ENCODE results near the gene UBE3C.
A peak's percentile ranks its signal among the peaks of the same experiment; 100 is the strongest.
"Not testable (repeated sequence)": the region's sequence is repeated elsewhere in the genome, so short reads cannot be mapped to it uniquely, and the experiment has no call there.

Gene UBE3C

GRCh38 chr7:157143788-157144187, 5.1 kb downstream of the UBE3C start:
- Mint-ChIP-seq H3K9me3 (no peaks in the 10 kb centered on the region), H3K27me3 (no peaks in the 10 kb centered on the region), H3K27ac (no peak overlapping the region), H3K4me1 (peaks cover 81% of the 10 kb centered on the region), H3K4me3 (no peak overlapping the region)
- ATAC-seq (no peak), DNase-seq (no peak)

GRCh38 chr7:157149317-157149716, 10.6 kb downstream of the UBE3C start:
- no peak for DNase-seq
- Mint-ChIP-seq H3K27ac (no peak overlapping the region), H3K4me1 (peaks cover 78% of the 10 kb centered on the region), H3K27me3 (no peaks in the 10 kb centered on the region), H3K9me3 (no peaks in the 10 kb centered on the region), H3K4me3 (no peak overlapping the region)
- ATAC-seq = no peak

- Mint-ChIP-seq H3K4me1 (peaks cover 75% of the 10 kb centered on the region), H3K4me3 (no peak overlapping the region), H3K9me3 (no peaks in the 10 kb centered on the region), H3K27ac (no peak overlapping the region), H3K27me3 (no peaks in the 10 kb centered on the region)
- DNase-seq (no peak), ATAC-seq (no peak)
These were observed 12.2 kb downstream of the UBE3C start for GRCh38 chr7:157150882-157151281.

GRCh38 chr7:157151626-157152339, 13.1 kb downstream of the UBE3C start:
- peaks cover 70% of the 10 kb centered on the region for H3K4me1 Mint-ChIP-seq
- DNase-seq = no peak
- peak; percentile 49 for ATAC-seq

GRCh38 chr7:157152391-157152937, 13.7 kb downstream of the UBE3C start:
- no peak overlapping the region for H3K4me3 Mint-ChIP-seq
- ATAC-seq = no peak
- H3K9me3 Mint-ChIP-seq = no peaks in the 10 kb centered on the region

More at GRCh38 chr7:157151626-157152339, 13.1 kb downstream of the UBE3C start:
- H3K4me3 Mint-ChIP-seq = no peak overlapping the region
- no peaks in the 10 kb centered on the region for H3K27me3 Mint-ChIP-seq
- no peaks in the 10 kb centered on the region for H3K9me3 Mint-ChIP-seq
- H3K27ac Mint-ChIP-seq = peak overlapping the region in 1 of 2 donors; percentile 37

GRCh38 chr7:157153260-157153659, 14.5 kb downstream of the UBE3C start:
- Mint-ChIP-seq H3K4me3 (no peak overlapping the region), H3K27ac (no peak overlapping the region), H3K4me1 (peaks cover 56% of the 10 kb centered on the region), H3K27me3 (no peaks in the 10 kb centered on the region), H3K9me3 (no peaks in the 10 kb centered on the region)
- no peak for DNase-seq
- no peak for ATAC-seq

More at GRCh38 chr7:157152391-157152937, 13.7 kb downstream of the UBE3C start:
- Mint-ChIP-seq H3K27me3 (no peaks in the 10 kb centered on the region), H3K4me1 (peaks cover 63% of the 10 kb centered on the region), H3K27ac (peak overlapping the region in 1 of 2 donors; percentile 6)
- no peak for DNase-seq

GRCh38 chr7:157155959-157156358, 17.2 kb downstream of the UBE3C start:
- Mint-ChIP-seq H3K27me3 (no peaks in the 10 kb centered on the region), H3K27ac (no peak overlapping the region), H3K4me1 (peaks cover 50% of the 10 kb centered on the region), H3K4me3 (no peak overlapping the region), H3K9me3 (no peaks in the 10 kb centered on the region)
- DNase-seq (no peak), ATAC-seq (no peak)

- Mint-ChIP-seq H3K4me1 (peaks cover 28% of the 10 kb centered on the region), H3K4me3 (no peak overlapping the region), H3K9me3 (no peaks in the 10 kb centered on the region), H3K27me3 (no peaks in the 10 kb centered on the region), H3K27ac (no peak overlapping the region)
- DNase-seq = no peak
- ATAC-seq = no peak
These were observed 19.7 kb downstream of the UBE3C start for GRCh38 chr7:157158400-157158799.

GRCh38 chr7:157159537-157159936, 20.8 kb downstream of the UBE3C start:
- H3K27ac Mint-ChIP-seq, H3K27me3 Mint-ChIP-seq, H3K9me3 Mint-ChIP-seq, H3K4me3 Mint-ChIP-seq, ATAC-seq, DNase-seq: not testable (repeated sequence)
- H3K4me1 Mint-ChIP-seq = peaks cover 16% of the 10 kb centered on the region

- DNase-seq (no peak), ATAC-seq (no peak)
- Mint-ChIP-seq H3K4me1 (peaks cover 14% of the 10 kb centered on the region), H3K9me3 (peaks cover 12 to 13% of the 10 kb centered on the region in 2 donors), H3K4me3 (no peak overlapping the region), H3K27ac (no peak overlapping the region), H3K27me3 (no peaks in the 10 kb centered on the region)
These were observed 21.7 kb downstream of the UBE3C start for GRCh38 chr7:157160433-157160832.

- Mint-ChIP-seq H3K27ac (peak overlapping the region in 1 of 2 donors; percentile 74), H3K4me3 (no peak overlapping the region), H3K27me3 (no peaks in the 10 kb centered on the region), H3K9me3 (peaks cover 17 to 20% of the 10 kb centered on the region in 2 donors), H3K4me1 (no peaks in the 10 kb centered on the region)
- DNase-seq (no peak), ATAC-seq (no peak)
These were observed 27.3 kb downstream of the UBE3C start for GRCh38 chr7:157165987-157166386.

- DNase-seq = no peak
- H3K9me3 Mint-ChIP-seq = peaks cover 17 to 20% of the 10 kb centered on the region in 2 donors
- ATAC-seq = no peak
- no peaks in the 10 kb centered on the region for H3K27me3 Mint-ChIP-seq
- no peak overlapping the region for H3K27ac Mint-ChIP-seq
- H3K4me3 Mint-ChIP-seq = no peak overlapping the region
- no peaks in the 10 kb centered on the region for H3K4me1 Mint-ChIP-seq
These were observed 29.8 kb downstream of the UBE3C start for GRCh38 chr7:157168571-157168970.

GRCh38 chr7:157176771-157177170, 38.0 kb downstream of the UBE3C start:
- Mint-ChIP-seq H3K4me1 (no peaks in the 10 kb centered on the region), H3K9me3 (no peaks in the 10 kb centered on the region), H3K27ac (no peak overlapping the region), H3K4me3 (no peak overlapping the region), H3K27me3 (no peaks in the 10 kb centered on the region)
- no peak for ATAC-seq
- DNase-seq = no peak

- Mint-ChIP-seq H3K9me3 (no peaks in the 10 kb centered on the region), H3K4me3 (no peak overlapping the region), H3K27me3 (no peaks in the 10 kb centered on the region), H3K4me1 (no peaks in the 10 kb centered on the region), H3K27ac (no peak overlapping the region)
- ATAC-seq (no peak), DNase-seq (no peak)
These were observed 38.7 kb downstream of the UBE3C start for GRCh38 chr7:157177333-157177982.

GRCh38 chr7:157177983-157178381, 39.3 kb downstream of the UBE3C start:
- no peaks in the 10 kb centered on the region for H3K9me3 Mint-ChIP-seq
- H3K4me3 Mint-ChIP-seq = no peak overlapping the region
- no peak for ATAC-seq
- H3K4me1 Mint-ChIP-seq = no peaks in the 10 kb centered on the region
- DNase-seq = no peak
- H3K27ac Mint-ChIP-seq = no peak overlapping the region
- no peaks in the 10 kb centered on the region for H3K27me3 Mint-ChIP-seq

GRCh38 chr7:157183832-157184231, 45.1 kb downstream of the UBE3C start:
- H3K27ac Mint-ChIP-seq = no peak overlapping the region
- H3K4me3 Mint-ChIP-seq = no peak overlapping the region
- no peaks in the 10 kb centered on the region for H3K27me3 Mint-ChIP-seq
- DNase-seq (no peak), ATAC-seq (no peak)
- no peaks in the 10 kb centered on the region for H3K9me3 Mint-ChIP-seq
- H3K4me1 Mint-ChIP-seq = no peaks in the 10 kb centered on the region
